ENCODE results near the gene OR6S1.

Gene OR6S1

GRCh38 chr14:20641591-20641990, at the start of gene OR6S1:
OR6S1 (minus strand) TSS chr14:20641691; CDS start chr14:20641691, 0 bp downstream.
- DNase-seq: no peak

- DNase-seq: no peak
Observed at GRCh38 chr14:20690848-20691640, 49.6 kb upstream of the OR6S1 start.

GRCh38 chr14:20688167-20688839, 46.8 kb upstream of the OR6S1 start, which contains the start of gene ANG:
ANG (plus strand) TSS chr14:20688764; CDS start chr14:20693565, 4,801 bp downstream.
- no peak for DNase-seq

- DNase-seq: no peak
Observed at GRCh38 chr14:20687362-20688166, 46.1 kb upstream of the OR6S1 start.

- DNase-seq: no peak
Observed at GRCh38 chr14:20686386-20687143, 45.1 kb upstream of the OR6S1 start.

GRCh38 chr14:20684662-20685456, 43.4 kb upstream of the OR6S1 start:
- DNase-seq: no peak

- peak; percentile 74 for DNase-seq
Observed at GRCh38 chr14:20683891-20684661, 42.6 kb upstream of the OR6S1 start, which contains the start of gene RNASE4. RNASE4 (plus strand) TSS chr14:20684560; CDS start chr14:20699372, 14,812 bp downstream.

- peak; percentile 80 for DNase-seq
Observed at GRCh38 chr14:20683125-20683890, 41.8 kb upstream of the OR6S1 start.

- DNase-seq: peak; percentile 76
Observed at GRCh38 chr14:20682435-20683124, 41.1 kb upstream of the OR6S1 start.

GRCh38 chr14:20682127-20682434, 40.6 kb upstream of the OR6S1 start:
- no peak for DNase-seq

- DNase-seq: peak; percentile 81
Observed at GRCh38 chr14:20681348-20682126, 40.0 kb upstream of the OR6S1 start.

- DNase-seq: no peak
Observed at GRCh38 chr14:20680843-20681347, 39.4 kb upstream of the OR6S1 start.

- no peak for DNase-seq
Observed at GRCh38 chr14:20680363-20680762, 38.9 kb upstream of the OR6S1 start.

- no peak for DNase-seq
Observed at GRCh38 chr14:20679907-20680306, 38.4 kb upstream of the OR6S1 start.

- no peak for DNase-seq
Observed at GRCh38 chr14:20676072-20676471, 34.6 kb upstream of the OR6S1 start.

GRCh38 chr14:20675669-20676068, 34.2 kb upstream of the OR6S1 start:
- DNase-seq: no peak

GRCh38 chr14:20671597-20672283, 30.2 kb upstream of the OR6S1 start:
- DNase-seq: no peak

- DNase-seq: no peak
Observed at GRCh38 chr14:20668969-20669368, 27.5 kb upstream of the OR6S1 start.

All from stimulated activated CD4-positive, alpha-beta T cell treated with anti-CD3 and anti-CD28 coated beads, Interleukin-4, amount 100 ng/mL, for 1 hour (primary cell).